ENCODE measurements around the gene FAM204A.

DNA sequence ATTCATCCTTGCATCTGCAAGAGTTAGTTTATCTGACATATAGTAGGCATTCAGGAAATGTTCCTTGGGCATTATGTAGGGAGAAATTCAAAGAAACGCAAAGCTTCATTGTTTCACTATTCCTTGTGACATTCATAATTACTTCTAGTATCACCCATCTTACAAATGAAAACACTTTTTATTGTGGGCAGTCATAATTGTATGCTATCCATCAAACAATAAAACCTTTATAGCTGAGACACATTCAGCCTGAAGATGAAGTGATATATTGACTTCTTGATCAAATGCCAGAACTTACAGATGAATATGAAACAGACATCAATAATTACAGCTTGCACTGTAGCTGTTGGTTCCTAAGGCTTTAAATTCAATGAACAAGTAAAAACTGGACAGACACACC is 36.4 kb downstream of the FAM204A start:
- TF ChIP-seq, protein P1, sequence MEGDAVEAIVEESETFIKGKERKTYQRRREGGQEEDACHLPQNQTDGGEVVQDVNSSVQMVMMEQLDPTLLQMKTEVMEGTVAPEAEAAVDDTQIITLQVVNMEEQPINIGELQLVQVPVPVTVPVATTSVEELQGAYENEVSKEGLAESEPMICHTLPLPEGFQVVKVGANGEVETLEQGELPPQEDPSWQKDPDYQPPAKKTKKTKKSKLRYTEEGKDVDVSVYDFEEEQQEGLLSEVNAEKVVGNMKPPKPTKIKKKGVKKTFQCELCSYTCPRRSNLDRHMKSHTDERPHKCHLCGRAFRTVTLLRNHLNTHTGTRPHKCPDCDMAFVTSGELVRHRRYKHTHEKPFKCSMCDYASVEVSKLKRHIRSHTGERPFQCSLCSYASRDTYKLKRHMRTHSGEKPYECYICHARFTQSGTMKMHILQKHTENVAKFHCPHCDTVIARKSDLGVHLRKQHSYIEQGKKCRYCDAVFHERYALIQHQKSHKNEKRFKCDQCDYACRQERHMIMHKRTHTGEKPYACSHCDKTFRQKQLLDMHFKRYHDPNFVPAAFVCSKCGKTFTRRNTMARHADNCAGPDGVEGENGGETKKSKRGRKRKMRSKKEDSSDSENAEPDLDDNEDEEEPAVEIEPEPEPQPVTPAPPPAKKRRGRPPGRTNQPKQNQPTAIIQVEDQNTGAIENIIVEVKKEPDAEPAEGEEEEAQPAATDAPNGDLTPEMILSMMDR (conservative IDR thresholded peaks at IDR 0.05 in 1 of 2, IDR thresholded peaks at IDR 0.05 in 1 of 2; ENCODE audit: extremely low read depth in 1 of 2, insufficient read depth in 1 of 2, low read depth in 1 of 2, low read length in 2 of 2), result no peak
- TF ChIP-seq EZH2 (IDR thresholded peaks at IDR 0.05; ENCODE audit: borderline replicate concordance, low read length), result no peak

Data from mammary epithelial cell (primary cell).